Omental fat pad (tissue), 4 donors: ENCODE data around the gene SLC9A4. TPM values are rescaled to one million over a fixed set of nuclear protein-coding genes. Genes with fewer than 3 reads are reported as not detected.
"Not testable (repeated sequence)": the region's sequence is repeated elsewhere in the genome, so short reads cannot be mapped to it uniquely, and the experiment has no call there.

ENCODE experiments used
- ATAC-seq: fragments of 150-250 bp; one replicate; pipeline ENCODE4 v1.9.1; 2016; ENCODE audit warnings: mild to moderate bottlenecking, moderate library complexity; ENCODE audit not compliant: low FRiP score
- DNase-seq: peaks from one replicate; pipeline ENCODE4 v3.0.0-alpha.2; 2019; ENCODE audit warnings: low spot score
- total RNA-seq, 4 donors: library from RNA; depleted of rRNA; stranded (reverse); fragments of >200 nt; gene quantifications; one replicate each; pipeline ENCODE4 v1.1.0, GENCODE V29; 2016
- TF ChIP-seq, protein P1 (sequence below), 3 donors: fragments of 450-650 bp; IDR thresholded peaks; one replicate each; pipeline ENCODE4 v1.5.1; 2016 to 2017; ENCODE audit warnings: antibody characterized with exemption in 3 of 3, mild to moderate bottlenecking in 3 of 3, moderate library complexity in 2 of 3

The SLC9A4 gene
- total RNA-seq, 4 donors from 2014 or later = not detected

DNA sequence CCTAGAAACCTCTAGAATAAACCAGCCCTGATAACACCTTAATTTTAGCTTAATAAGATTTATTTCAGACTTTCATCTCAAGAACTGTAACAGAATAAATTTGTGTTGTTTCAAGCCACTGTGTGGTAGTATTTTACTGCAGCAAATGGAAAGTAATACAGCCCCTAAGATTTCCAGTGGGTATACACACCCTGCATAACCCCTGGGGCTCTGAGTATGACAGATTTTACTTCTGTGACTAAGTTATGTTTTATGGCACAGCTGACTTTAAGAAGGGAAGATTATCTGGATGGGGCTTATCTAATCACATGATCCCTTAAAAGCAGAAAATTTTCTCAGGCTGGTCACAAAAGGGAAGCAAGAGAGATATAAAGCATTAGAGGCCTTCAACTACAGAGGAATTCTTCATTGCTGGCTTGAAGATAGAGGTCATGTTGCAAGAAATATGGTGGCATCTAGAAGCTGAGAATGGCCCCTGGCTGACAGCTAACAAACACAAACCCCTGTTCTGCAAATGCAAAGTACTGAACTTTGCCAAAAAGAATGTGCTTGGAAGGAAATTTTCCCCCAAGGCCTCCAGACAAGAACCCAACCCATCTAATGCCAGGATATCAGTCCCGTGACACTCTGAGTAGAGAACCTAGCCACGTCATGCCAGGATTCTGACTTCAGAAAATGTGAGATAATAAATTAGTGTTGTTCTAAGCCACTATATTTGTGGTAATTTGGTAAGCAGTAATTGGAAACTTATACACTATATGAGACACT lies 78.5 kb downstream of the SLC9A4 start:
- ATAC-seq (no peak), DNase-seq (no peak)
- TF ChIP-seq, protein P1, sequence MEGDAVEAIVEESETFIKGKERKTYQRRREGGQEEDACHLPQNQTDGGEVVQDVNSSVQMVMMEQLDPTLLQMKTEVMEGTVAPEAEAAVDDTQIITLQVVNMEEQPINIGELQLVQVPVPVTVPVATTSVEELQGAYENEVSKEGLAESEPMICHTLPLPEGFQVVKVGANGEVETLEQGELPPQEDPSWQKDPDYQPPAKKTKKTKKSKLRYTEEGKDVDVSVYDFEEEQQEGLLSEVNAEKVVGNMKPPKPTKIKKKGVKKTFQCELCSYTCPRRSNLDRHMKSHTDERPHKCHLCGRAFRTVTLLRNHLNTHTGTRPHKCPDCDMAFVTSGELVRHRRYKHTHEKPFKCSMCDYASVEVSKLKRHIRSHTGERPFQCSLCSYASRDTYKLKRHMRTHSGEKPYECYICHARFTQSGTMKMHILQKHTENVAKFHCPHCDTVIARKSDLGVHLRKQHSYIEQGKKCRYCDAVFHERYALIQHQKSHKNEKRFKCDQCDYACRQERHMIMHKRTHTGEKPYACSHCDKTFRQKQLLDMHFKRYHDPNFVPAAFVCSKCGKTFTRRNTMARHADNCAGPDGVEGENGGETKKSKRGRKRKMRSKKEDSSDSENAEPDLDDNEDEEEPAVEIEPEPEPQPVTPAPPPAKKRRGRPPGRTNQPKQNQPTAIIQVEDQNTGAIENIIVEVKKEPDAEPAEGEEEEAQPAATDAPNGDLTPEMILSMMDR (IDR thresholded peaks at IDR 0.05) = no peak

- TF ChIP-seq, protein P1 (IDR thresholded peaks at IDR 0.05) = no peak
- ATAC-seq (no peak), DNase-seq (no peak)
These were observed 80.6 kb downstream of the SLC9A4 start for GRCh38 chr2:102553601-102554000.

DNA sequence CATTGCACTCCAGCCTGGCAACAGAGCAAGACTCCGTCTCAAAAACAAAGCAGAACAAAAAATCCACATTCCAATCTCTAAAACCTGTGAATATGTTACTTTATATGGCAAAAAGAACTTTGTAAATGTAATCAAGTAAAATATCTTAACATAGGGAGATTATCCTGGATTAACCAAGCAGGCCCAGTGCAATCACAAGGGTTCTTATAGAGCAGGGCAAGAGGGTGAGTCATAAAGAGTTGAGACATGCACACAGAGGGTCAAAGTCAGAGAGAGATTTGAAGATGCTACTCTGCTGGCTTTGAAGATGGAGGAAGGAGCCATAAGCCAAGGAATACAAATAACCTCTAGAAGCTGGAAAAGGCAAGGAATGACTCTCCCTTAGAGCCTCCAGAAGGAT lies 85.4 kb downstream of the SLC9A4 start:
- no peak for ATAC-seq
- no peak for DNase-seq
- TF ChIP-seq, protein P1 (IDR thresholded peaks at IDR 0.05) = no peak

DNA sequence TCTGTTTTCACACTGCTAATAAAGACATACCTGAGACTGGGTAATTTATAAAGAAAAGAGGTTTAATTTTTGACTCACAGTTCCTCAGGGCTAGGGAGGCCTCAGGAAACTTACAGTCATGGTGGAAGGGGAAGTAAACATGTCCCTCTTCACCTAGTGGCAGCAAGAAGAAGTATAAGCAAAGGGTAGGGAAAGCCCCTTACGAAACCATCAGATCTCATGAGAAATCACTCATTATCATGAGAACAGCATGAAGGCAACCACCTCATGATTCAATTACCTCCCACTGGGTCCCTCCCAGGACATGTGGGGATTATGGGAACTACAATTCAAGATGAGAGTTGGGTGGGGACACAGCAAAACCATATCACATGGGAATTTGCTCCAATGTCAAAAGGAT lies 89.5 kb downstream of the SLC9A4 start:
- DNase-seq, ATAC-seq: not testable (repeated sequence)

DNA sequence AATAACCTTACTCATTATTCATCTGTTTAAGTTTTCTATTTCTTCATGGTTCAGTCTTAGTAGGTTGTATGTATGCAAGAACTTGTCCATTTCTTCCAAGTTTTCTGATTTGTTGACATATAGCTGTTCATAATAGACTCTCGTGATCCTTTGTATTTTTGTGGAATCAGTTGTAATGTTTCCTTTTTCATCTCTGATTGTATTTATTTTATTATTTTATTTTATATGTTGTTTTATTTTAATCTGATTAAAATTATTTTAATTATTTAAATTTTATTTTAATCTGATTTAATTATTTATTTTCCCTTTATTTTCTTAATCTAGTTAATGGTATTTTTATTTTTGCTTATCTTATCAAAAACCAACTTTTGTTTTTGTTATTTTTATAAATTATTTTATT lies 102.9 kb downstream of the SLC9A4 start:
- ATAC-seq (no peak), DNase-seq (no peak)
- TF ChIP-seq, protein P1 (IDR thresholded peaks at IDR 0.05) = no peak

GRCh38 chr2:102578376-102578775 lies 105.3 kb downstream of the SLC9A4 start:
- no peak for DNase-seq
- ATAC-seq = no peak
- TF ChIP-seq, protein P1 (IDR thresholded peaks at IDR 0.05) = no peak

GRCh38 chr2:102581911-102582310 lies 108.9 kb downstream of the SLC9A4 start:
- no peak for DNase-seq
- no peak for ATAC-seq
- TF ChIP-seq, protein P1 (IDR thresholded peaks at IDR 0.05) = no peak
